ENCODE results near the gene CLK1. TPM values are rescaled to one million over a fixed set of nuclear protein-coding genes. Genes with fewer than 3 reads are reported as not detected.

CLK1 gene
- total and polyA plus RNA-seq, 2 of the 13 experiments (the other 11 are each of a cell fraction or from before 2014, with no cell fraction given), result 66.6 to 101 TPM

DNA sequence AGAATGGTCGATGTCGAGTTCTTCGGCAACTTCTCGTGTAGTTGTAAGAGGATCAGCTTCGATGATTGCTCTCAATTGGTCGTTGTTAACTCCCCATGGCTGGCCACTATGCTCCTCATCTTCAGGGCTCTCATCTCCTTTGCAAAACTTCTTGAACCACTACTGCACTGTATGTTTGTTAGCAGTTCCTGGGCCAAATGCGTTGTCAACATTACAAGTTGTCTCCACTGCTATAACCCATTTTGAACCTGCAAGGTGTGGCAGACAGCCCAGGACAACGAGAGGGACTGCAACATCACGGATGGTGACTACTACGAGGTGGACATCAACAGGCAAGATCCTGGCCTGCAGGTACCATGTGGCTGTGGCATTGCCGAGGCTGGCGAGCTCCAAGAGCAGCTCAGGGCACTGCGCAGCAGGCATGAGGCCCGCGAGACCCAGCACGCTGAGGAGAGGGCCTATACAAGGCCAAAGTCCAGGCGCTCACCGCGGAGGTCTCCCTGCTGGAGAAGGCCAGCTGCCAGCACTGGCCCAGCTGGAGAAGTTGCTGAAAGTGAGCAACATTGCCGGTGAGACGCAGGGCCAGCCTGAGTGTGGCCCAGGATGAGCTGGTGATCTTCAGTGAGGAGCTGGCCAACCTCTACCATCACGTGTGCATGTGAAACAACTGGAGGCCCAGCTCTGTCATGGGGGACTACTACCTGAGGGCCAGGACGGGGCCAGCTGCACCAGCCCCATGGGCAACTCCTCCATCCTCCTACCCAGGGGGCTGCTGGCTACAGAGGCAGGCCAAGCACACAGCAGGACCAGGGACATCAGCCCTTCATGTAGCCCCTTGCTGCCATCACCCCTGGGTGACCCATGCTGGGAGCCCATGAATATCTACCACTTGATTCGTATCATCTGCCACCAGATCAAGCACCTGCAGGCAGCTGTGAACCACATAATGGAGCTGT, 20.2 kb downstream of the CLK1 start (continued):
- TF ChIP-seq, protein P1, sequence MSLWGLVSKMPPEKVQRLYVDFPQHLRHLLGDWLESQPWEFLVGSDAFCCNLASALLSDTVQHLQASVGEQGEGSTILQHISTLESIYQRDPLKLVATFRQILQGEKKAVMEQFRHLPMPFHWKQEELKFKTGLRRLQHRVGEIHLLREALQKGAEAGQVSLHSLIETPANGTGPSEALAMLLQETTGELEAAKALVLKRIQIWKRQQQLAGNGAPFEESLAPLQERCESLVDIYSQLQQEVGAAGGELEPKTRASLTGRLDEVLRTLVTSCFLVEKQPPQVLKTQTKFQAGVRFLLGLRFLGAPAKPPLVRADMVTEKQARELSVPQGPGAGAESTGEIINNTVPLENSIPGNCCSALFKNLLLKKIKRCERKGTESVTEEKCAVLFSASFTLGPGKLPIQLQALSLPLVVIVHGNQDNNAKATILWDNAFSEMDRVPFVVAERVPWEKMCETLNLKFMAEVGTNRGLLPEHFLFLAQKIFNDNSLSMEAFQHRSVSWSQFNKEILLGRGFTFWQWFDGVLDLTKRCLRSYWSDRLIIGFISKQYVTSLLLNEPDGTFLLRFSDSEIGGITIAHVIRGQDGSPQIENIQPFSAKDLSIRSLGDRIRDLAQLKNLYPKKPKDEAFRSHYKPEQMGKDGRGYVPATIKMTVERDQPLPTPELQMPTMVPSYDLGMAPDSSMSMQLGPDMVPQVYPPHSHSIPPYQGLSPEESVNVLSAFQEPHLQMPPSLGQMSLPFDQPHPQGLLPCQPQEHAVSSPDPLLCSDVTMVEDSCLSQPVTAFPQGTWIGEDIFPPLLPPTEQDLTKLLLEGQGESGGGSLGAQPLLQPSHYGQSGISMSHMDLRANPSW (CRISPR knock-in tag; IDR thresholded peaks at IDR 0.05; ENCODE audit: borderline replicate concordance), result no peak
- TF ChIP-seq, protein P2, sequence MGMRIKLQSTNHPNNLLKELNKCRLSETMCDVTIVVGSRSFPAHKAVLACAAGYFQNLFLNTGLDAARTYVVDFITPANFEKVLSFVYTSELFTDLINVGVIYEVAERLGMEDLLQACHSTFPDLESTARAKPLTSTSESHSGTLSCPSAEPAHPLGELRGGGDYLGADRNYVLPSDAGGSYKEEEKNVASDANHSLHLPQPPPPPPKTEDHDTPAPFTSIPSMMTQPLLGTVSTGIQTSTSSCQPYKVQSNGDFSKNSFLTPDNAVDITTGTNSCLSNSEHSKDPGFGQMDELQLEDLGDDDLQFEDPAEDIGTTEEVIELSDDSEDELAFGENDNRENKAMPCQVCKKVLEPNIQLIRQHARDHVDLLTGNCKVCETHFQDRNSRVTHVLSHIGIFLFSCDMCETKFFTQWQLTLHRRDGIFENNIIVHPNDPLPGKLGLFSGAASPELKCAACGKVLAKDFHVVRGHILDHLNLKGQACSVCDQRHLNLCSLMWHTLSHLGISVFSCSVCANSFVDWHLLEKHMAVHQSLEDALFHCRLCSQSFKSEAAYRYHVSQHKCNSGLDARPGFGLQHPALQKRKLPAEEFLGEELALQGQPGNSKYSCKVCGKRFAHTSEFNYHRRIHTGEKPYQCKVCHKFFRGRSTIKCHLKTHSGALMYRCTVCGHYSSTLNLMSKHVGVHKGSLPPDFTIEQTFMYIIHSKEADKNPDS (CRISPR knock-in tag; IDR thresholded peaks at IDR 0.05), result no peak
- 0 out of 2 replicates have a peak, but pooled peaks have one; percentile 57 for TF ChIP-seq REPIN1 (CRISPR knock-in tag; IDR thresholded peaks at IDR 0.05; ENCODE audit: borderline replicate concordance, low read depth)
- 0 out of 2 replicates have a peak, but pooled peaks have one; percentile 47 for TF ChIP-seq ZKSCAN5 (CRISPR knock-in tag; IDR thresholded peaks at IDR 0.05)
- TF ChIP-seq, protein P3, sequence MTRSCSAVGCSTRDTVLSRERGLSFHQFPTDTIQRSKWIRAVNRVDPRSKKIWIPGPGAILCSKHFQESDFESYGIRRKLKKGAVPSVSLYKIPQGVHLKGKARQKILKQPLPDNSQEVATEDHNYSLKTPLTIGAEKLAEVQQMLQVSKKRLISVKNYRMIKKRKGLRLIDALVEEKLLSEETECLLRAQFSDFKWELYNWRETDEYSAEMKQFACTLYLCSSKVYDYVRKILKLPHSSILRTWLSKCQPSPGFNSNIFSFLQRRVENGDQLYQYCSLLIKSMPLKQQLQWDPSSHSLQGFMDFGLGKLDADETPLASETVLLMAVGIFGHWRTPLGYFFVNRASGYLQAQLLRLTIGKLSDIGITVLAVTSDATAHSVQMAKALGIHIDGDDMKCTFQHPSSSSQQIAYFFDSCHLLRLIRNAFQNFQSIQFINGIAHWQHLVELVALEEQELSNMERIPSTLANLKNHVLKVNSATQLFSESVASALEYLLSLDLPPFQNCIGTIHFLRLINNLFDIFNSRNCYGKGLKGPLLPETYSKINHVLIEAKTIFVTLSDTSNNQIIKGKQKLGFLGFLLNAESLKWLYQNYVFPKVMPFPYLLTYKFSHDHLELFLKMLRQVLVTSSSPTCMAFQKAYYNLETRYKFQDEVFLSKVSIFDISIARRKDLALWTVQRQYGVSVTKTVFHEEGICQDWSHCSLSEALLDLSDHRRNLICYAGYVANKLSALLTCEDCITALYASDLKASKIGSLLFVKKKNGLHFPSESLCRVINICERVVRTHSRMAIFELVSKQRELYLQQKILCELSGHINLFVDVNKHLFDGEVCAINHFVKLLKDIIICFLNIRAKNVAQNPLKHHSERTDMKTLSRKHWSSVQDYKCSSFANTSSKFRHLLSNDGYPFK (CRISPR knock-in tag; IDR thresholded peaks at IDR 0.05; ENCODE audit: borderline replicate concordance), result 0 out of 2 replicates have a peak, but pooled peaks have one; percentile 56
- TF ChIP-seq HDAC2 (CRISPR knock-in tag; IDR thresholded peaks at IDR 0.05), result peak; percentile 70; the same call in 1 of the 2 replicates
- TF ChIP-seq ZNF781 (CRISPR knock-in tag; IDR thresholded peaks at IDR 0.05; ENCODE audit: borderline replicate concordance, not compliant biosample characterization), result peak; percentile 81
- no peak for TF ChIP-seq JUND (CRISPR knock-in tag; IDR thresholded peaks at IDR 0.05)
- TF ChIP-seq ZNF747 (CRISPR knock-in tag; IDR thresholded peaks at IDR 0.05; ENCODE audit: borderline replicate concordance), result peak; percentile 84; the same call in 1 of the 2 replicates
- peak; percentile 55 for TF ChIP-seq FOXA3 (CRISPR knock-in tag; IDR thresholded peaks at IDR 0.05)
- 0 out of 2 replicates have a peak, but pooled peaks have one; percentile 28 for TF ChIP-seq ZNF441 (CRISPR knock-in tag; IDR thresholded peaks at IDR 0.05; ENCODE audit: borderline replicate concordance)
- peak in 1 of 2 experiments; percentile 64; a peak in 1 of 4 replicates for TF ChIP-seq KLF16 (CRISPR knock-in tag; IDR thresholded peaks at IDR 0.05)
- TF ChIP-seq ZFYVE20 (CRISPR knock-in tag; IDR thresholded peaks at IDR 0.05; ENCODE audit: borderline replicate concordance, low read depth), result 0 out of 2 replicates have a peak, but pooled peaks have one; percentile 34
- TF ChIP-seq ZNF431 (CRISPR knock-in tag; IDR thresholded peaks at IDR 0.05; ENCODE audit: borderline replicate concordance, low read depth), result 0 out of 2 replicates have a peak, but pooled peaks have one; percentile 40
- TF ChIP-seq FOSL2 (CRISPR knock-in tag; IDR thresholded peaks at IDR 0.05), result peak; percentile 25
